Naive thymus-derived CD4-positive, alpha-beta T cell (primary cell): ENCODE results near the gene SOX5. TPM values are rescaled to one million over a fixed set of nuclear protein-coding genes. Genes with fewer than 3 reads are reported as not detected.

Experiments used
- ATAC-seq: fragments of 150-1000 bp; cut with Tn5 transposase; 2 replicates; pipeline ENCODE4 v1.10.0; 2021; ENCODE audit warnings: mild to moderate bottlenecking, moderate library complexity
- CTCF ChIA-PET: fragments of 350-600 bp; sonication (Branson Sonifier 250); formaldehyde crosslinking; loops from one replicate; lab custom pipeline; 2021; ENCODE audit warnings: antibody characterized with exemption; lab: Charles Lee
- POLR2A ChIA-PET: fragments of 350-600 bp; sonication (Branson Sonifier 250); formaldehyde crosslinking; loops from one replicate; lab custom pipeline; 2021; ENCODE audit warnings: antibody characterized with exemption, inconsistent platforms; lab: Charles Lee
- DNase-seq, 9 donors: peaks; one replicate each; pipeline versions ENCODE4 v3.0.0 to v3.0.0-alpha.2; 2020 to 2022; ENCODE audit warnings: mixed read lengths in 1 of 9
- H3K27ac ChIP-seq: one replicate; pipeline ENCODE4 v1.7.0; 2013; ENCODE audit warnings: mild to moderate bottlenecking, low read depth, low read length, moderate library complexity
- H3K27me3 ChIP-seq, 2 donors: one replicate each; pipeline ENCODE4 v1.7.0; 2013; ENCODE audit warnings: low read length in 2 of 2, mild to moderate bottlenecking in 2 of 2, moderate library complexity in 2 of 2; ENCODE audit not compliant: control insufficient read depth in 2 of 2, insufficient read depth in 2 of 2
- H3K36me3 ChIP-seq, 3 experiments: 1 replicate in 2 of 3; 2 replicates in 1 of 3; pipeline ENCODE4 v1.7.0; 2013; ENCODE audit warnings: low read length in 3 of 3, mild to moderate bottlenecking in 3 of 3, moderate library complexity in 1 of 3; ENCODE audit not compliant: insufficient read depth in 3 of 3, control insufficient read depth in 2 of 3
- H3K4me1 ChIP-seq, 2 donors: one replicate each; pipeline ENCODE4 v1.7.0; 2013; ENCODE audit warnings: low read length in 2 of 2, mild to moderate bottlenecking in 2 of 2, moderate library complexity in 1 of 2; ENCODE audit not compliant: control insufficient read depth in 2 of 2, insufficient read depth in 2 of 2
- H3K4me3 ChIP-seq: 2 replicates; pipeline ENCODE4 v1.7.0; 2013; ENCODE audit warnings: mild to moderate bottlenecking, low read length
- H3K9me3 ChIP-seq, 3 experiments: 1 replicate in 2 of 3; 2 replicates in 1 of 3; pipeline ENCODE4 v1.7.0; 2013; ENCODE audit warnings: low read length in 3 of 3; ENCODE audit not compliant: control insufficient read depth in 2 of 3
- H3K27ac Mint-ChIP-seq, 9 donors: one replicate each; pipeline ENCODE4 v1.8.0; 2020 to 2022; ENCODE audit warnings: mixed read lengths in 9 of 9, mild to moderate bottlenecking in 8 of 9, moderate library complexity in 5 of 9, inconsistent platforms in 2 of 9
- H3K27me3 Mint-ChIP-seq, 5 donors: one replicate each; pipeline ENCODE4 v1.8.0; 2021 to 2022; ENCODE audit warnings: mixed read lengths in 5 of 5, mild to moderate bottlenecking in 1 of 5
- H3K36me3 Mint-ChIP-seq, 5 donors: one replicate each; pipeline ENCODE4 v1.8.0; 2020 to 2022; ENCODE audit warnings: mixed read lengths in 5 of 5, mild to moderate bottlenecking in 3 of 5, inconsistent platforms in 1 of 5
- H3K4me1 Mint-ChIP-seq, 7 donors: one replicate each; pipeline ENCODE4 v1.8.0; 2020 to 2022; ENCODE audit warnings: mixed read lengths in 7 of 7, mild to moderate bottlenecking in 3 of 7, inconsistent platforms in 1 of 7
- H3K4me3 Mint-ChIP-seq, 10 donors: one replicate each; pipeline ENCODE4 v1.8.0; 2020 to 2022; ENCODE audit warnings: mild to moderate bottlenecking in 10 of 10, mixed read lengths in 10 of 10, moderate library complexity in 6 of 10, inconsistent platforms in 2 of 10
- H3K9me3 Mint-ChIP-seq, 11 donors: one replicate each; pipeline ENCODE4 v1.8.0; 2020 to 2022; ENCODE audit warnings: mixed read lengths in 11 of 11, mild to moderate bottlenecking in 4 of 11, inconsistent platforms in 1 of 11, moderate library complexity in 1 of 11
- intact Hi-C, 2 donors: fragments of 100-400 bp; cut with micrococcal nuclease; formaldehyde crosslinking; loops; one replicate each; pipeline ENCODE4 v1.15.1; 2023
- polyA plus RNA-seq, 2 donors: library from polyadenylated mRNA; unstranded; fragments of 300-500 nt; fragmentation: Illumina TruSeq; gene quantifications; one replicate each; pipeline ENCODE4 v1.2.3, GENCODE V29; 2021
- total RNA-seq, 6 experiments: library from RNA in 5 of 6; stranded (reverse) in 5 of 6; gene quantifications; 1 replicate in 5 of 6; 2 replicates in 1 of 6; pipeline ENCODE4 v1.2.3 and lab custom pipeline; 2021 to 2026

Gene SOX5
- total and polyA plus RNA-seq, 7 experiments from 2014 or later: 0.05 TPM; not detected in 6

DNA sequence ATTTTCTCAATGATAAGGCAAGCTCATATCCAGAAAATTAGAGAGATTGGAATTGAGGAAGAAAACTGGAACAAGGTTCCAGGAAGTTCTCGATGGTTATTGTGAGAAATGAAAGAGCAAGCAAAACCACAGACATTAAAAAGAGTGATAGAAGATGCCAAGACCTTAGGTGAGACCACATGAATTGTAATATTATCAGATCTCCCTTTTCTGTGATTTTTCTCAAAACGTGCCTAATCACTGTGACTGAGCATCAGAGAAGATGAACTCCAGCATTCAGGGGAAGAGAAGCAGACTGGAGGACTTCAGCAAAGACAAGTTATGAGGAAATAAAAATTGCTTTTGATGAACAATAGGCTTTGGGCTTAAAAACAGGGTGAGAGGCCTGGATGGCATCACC lies 278.8 kb downstream of the SOX5 start:
- H3K4me3 Mint-ChIP-seq: no peak overlapping the region
- Histone ChIP-seq H3K4me1 (no peaks in the 10 kb centered on the region), H3K27ac (no peak overlapping the region), H3K4me3 (no peak overlapping the region), H3K36me3 (no peaks in the 10 kb centered on the region), H3K9me3 (no peaks in the 10 kb centered on the region), H3K27me3 (no peaks in the 10 kb centered on the region)
- ATAC-seq (no peak), DNase-seq (no peak)
- no peaks in the 10 kb centered on the region for H3K36me3 Mint-ChIP-seq
- no peaks in the 10 kb centered on the region for H3K4me1 Mint-ChIP-seq
- no peaks in the 10 kb centered on the region for H3K27me3 Mint-ChIP-seq
- no peak overlapping the region for H3K27ac Mint-ChIP-seq
- ChIA-PET CTCF (no interaction called here), POLR2A (no interaction called here)
- H3K9me3 Mint-ChIP-seq: peaks cover 0 to 2% (median 0%) of the 10 kb centered on the region in 11 donors
- intact Hi-C loops: no loop called here

DNA sequence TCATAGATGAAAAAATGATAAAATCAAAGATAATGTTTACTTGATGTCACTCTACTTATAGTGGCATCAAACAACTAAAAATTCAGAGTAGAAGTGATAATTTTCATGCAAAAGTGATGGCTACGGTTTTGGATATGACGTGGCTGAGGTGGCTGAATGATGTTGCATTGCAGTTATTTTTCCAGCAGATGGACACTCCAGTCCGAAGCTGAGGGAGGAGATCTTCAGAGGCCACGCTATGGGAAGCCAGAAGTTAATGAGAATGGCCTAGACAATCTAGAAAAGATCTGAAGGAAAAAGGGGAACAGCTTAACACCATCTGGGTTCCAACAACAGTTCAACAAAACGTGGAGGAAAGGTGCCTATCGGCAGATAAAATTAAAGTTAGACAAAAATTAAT lies 279.8 kb downstream of the SOX5 start:
- intact Hi-C loops: no loop called here
- no peaks in the 10 kb centered on the region for H3K27me3 Mint-ChIP-seq

GRCh38 chr12:23666866-23667265 lies 282.6 kb downstream of the SOX5 start:
- no peak overlapping the region for H3K27ac ChIP-seq
- ChIA-PET CTCF (interaction anchor here (1.2 kb wide), 1 partner anchor 8 kb away, joined by 3 read pairs; no protein-coding TSS in a partner anchor), POLR2A (no interaction called here)
- DNase-seq: no peak
- Mint-ChIP-seq H3K36me3 (no peaks in the 10 kb centered on the region), H3K27ac (no peak overlapping the region), H3K27me3 (no peaks in the 10 kb centered on the region), H3K4me3 (no peak overlapping the region), H3K4me1 (no peaks in the 10 kb centered on the region), H3K9me3 (peaks cover 0 to 4% (median 0%) of the 10 kb centered on the region in 11 donors)
- intact Hi-C loops: no loop called here
- no peaks in the 10 kb centered on the region for H3K27me3 ChIP-seq
- H3K9me3 ChIP-seq: no peaks in the 10 kb centered on the region
- H3K4me3 ChIP-seq: no peak overlapping the region
- H3K36me3 ChIP-seq: no peaks in the 10 kb centered on the region
- H3K4me1 ChIP-seq: no peaks in the 10 kb centered on the region
- ATAC-seq: no peak

More for the DNA sequence above, 279.8 kb downstream of the SOX5 start:
- no peak overlapping the region for H3K4me3 Mint-ChIP-seq
- Histone ChIP-seq H3K4me3 (no peak overlapping the region), H3K36me3 (no peaks in the 10 kb centered on the region), H3K4me1 (no peaks in the 10 kb centered on the region), H3K27me3 (no peaks in the 10 kb centered on the region), H3K9me3 (no peaks in the 10 kb centered on the region), H3K27ac (no peak overlapping the region)
- CTCF ChIA-PET: no interaction called here
- no peak for ATAC-seq
- no peaks in the 10 kb centered on the region for H3K4me1 Mint-ChIP-seq
- H3K9me3 Mint-ChIP-seq: peaks cover 0 to 3% (median 0%) of the 10 kb centered on the region in 11 donors
- H3K27ac Mint-ChIP-seq: no peak overlapping the region
- no peak for DNase-seq
- H3K36me3 Mint-ChIP-seq: no peaks in the 10 kb centered on the region
- POLR2A ChIA-PET: no interaction called here

- Histone ChIP-seq H3K27me3 (no peaks in the 10 kb centered on the region), H3K9me3 (no peaks in the 10 kb centered on the region), H3K4me1 (no peaks in the 10 kb centered on the region), H3K4me3 (no peak overlapping the region), H3K36me3 (no peaks in the 10 kb centered on the region), H3K27ac (no peak overlapping the region)
- H3K27ac Mint-ChIP-seq: no peak overlapping the region
- no peaks in the 10 kb centered on the region for H3K36me3 Mint-ChIP-seq
- H3K27me3 Mint-ChIP-seq: no peaks in the 10 kb centered on the region
- intact Hi-C loops: no loop called here
- ChIA-PET CTCF (no interaction called here), POLR2A (no interaction called here)
- H3K9me3 Mint-ChIP-seq: peaks cover 0 to 4% (median 0%) of the 10 kb centered on the region in 11 donors
- no peak overlapping the region for H3K4me3 Mint-ChIP-seq
- ATAC-seq (no peak), DNase-seq (no peak)
- H3K4me1 Mint-ChIP-seq: no peaks in the 10 kb centered on the region
Measured at GRCh38 chr12:23662966-23663365, 286.5 kb downstream of the SOX5 start.

DNA sequence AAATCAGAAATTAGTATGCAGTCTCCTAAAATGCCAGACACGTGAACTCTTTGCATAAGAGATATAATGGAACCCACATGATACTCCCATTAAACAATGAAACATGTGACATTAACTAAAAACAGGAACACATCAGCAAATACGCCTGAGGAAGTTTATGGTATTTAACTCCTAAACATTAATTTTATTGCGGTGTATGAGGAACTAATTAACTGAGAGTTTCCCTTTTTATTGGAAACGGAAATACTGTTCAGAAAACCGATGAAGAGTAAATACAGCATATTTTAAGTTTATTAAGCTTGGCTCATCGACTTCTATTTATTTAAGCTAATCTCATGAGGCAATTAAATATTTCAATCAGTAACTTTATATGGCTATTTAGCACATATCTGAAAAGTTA lies 290.3 kb downstream of the SOX5 start:
- Mint-ChIP-seq H3K36me3 (no peaks in the 10 kb centered on the region), H3K4me3 (no peak overlapping the region)
- ATAC-seq: no peak

GRCh38 chr12:23657598-23657997 lies 291.9 kb downstream of the SOX5 start:
- CTCF ChIA-PET: no interaction called here

More for the DNA sequence above, 290.3 kb downstream of the SOX5 start:
- no peak overlapping the region for H3K27ac ChIP-seq
- Mint-ChIP-seq H3K27ac (no peak overlapping the region), H3K27me3 (no peaks in the 10 kb centered on the region), H3K9me3 (peaks cover 0 to 4% (median 0%) of the 10 kb centered on the region in 11 donors), H3K4me1 (no peaks in the 10 kb centered on the region)
- ChIA-PET POLR2A (no interaction called here), CTCF (no interaction called here)
- DNase-seq: no peak
- intact Hi-C loops: no loop called here
- no peaks in the 10 kb centered on the region for H3K4me1 ChIP-seq
- no peaks in the 10 kb centered on the region for H3K36me3 ChIP-seq
- H3K9me3 ChIP-seq: no peaks in the 10 kb centered on the region
- no peaks in the 10 kb centered on the region for H3K27me3 ChIP-seq
- no peak overlapping the region for H3K4me3 ChIP-seq

DNA sequence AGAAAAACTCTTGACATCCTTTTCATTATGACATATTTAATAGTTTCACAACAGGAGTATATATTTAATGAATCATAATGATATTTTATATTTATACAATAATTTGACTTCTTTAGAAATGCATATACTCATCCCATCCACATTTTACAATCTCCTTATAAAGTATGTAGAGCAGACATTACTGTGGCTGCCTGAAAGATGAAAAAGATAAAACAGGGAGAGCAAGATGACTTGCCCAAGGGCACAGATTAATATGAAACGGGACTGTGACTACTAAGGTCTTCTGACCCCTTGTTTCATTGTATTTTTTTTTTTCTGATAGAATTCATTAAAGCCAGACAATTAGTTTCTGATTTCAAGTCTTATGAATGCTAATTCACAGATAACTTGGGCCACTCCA lies 293.6 kb downstream of the SOX5 start:
- Mint-ChIP-seq H3K27ac (no peak overlapping the region), H3K4me3 (no peak overlapping the region), H3K36me3 (no peaks in the 10 kb centered on the region), H3K27me3 (no peaks in the 10 kb centered on the region), H3K9me3 (peaks cover 0 to 7% (median 4%) of the 10 kb centered on the region in 11 donors), H3K4me1 (no peaks in the 10 kb centered on the region)
- DNase-seq (no peak), ATAC-seq (no peak)
- Histone ChIP-seq H3K36me3 (no peaks in the 10 kb centered on the region), H3K9me3 (no peaks in the 10 kb centered on the region), H3K4me3 (no peak overlapping the region), H3K27ac (no peak overlapping the region), H3K4me1 (no peaks in the 10 kb centered on the region), H3K27me3 (no peaks in the 10 kb centered on the region)
- CTCF ChIA-PET: no interaction called here
- POLR2A ChIA-PET: no interaction called here
- intact Hi-C loops: no loop called here

More at GRCh38 chr12:23657598-23657997, 291.9 kb downstream of the SOX5 start:
- Mint-ChIP-seq H3K4me1 (no peaks in the 10 kb centered on the region), H3K36me3 (no peaks in the 10 kb centered on the region), H3K4me3 (no peak overlapping the region), H3K9me3 (peaks cover 0 to 4% (median 0%) of the 10 kb centered on the region in 11 donors), H3K27ac (no peak overlapping the region), H3K27me3 (no peaks in the 10 kb centered on the region)
- Histone ChIP-seq H3K27ac (no peak overlapping the region), H3K36me3 (no peaks in the 10 kb centered on the region), H3K9me3 (no peaks in the 10 kb centered on the region), H3K4me1 (no peaks in the 10 kb centered on the region), H3K27me3 (no peaks in the 10 kb centered on the region), H3K4me3 (no peak overlapping the region)
- intact Hi-C loops: no loop called here
- no peak for DNase-seq
- POLR2A ChIA-PET: no interaction called here
- no peak for ATAC-seq
